K562 (cell line): ENCODE data around the gene DNAJB13.

Source experiments
- CHD4 ChIP-seq: fragments of 200-600 bp; sonication (generic); IDR thresholded peaks from 3 replicates; pipeline ENCODE4 v1.6.1; 2012; ENCODE audit warnings: low read depth, mild to moderate bottlenecking, mixed read lengths, low read length, inconsistent platforms; ENCODE audit not compliant: insufficient read depth, insufficient replicate concordance, poor library complexity, severe bottlenecking
- FOXM1 ChIP-seq, 2 experiments: fragments of 450-650 bp in 1 of 2; sonication (generic) in 1 of 2; formaldehyde crosslinking in 1 of 2; IDR thresholded peaks; 2 replicates each; pipeline versions ENCODE4 v1.6.1 to v1.9.0; 2017 to 2022; ENCODE audit warnings: low read depth in 2 of 2, mild to moderate bottlenecking in 2 of 2, missing genetic modification reagents in 1 of 2, moderate library complexity in 1 of 2
- RCOR1 ChIP-seq, 2 experiments: IDR thresholded peaks; 2 replicates each; pipeline ENCODE4 v1.6.1; 2012; ENCODE audit warnings: low read depth in 2 of 2, low read length in 2 of 2, borderline replicate concordance in 1 of 2, improper control_type of control experiment in 1 of 2
- SMC3 ChIP-seq: conservative IDR thresholded peaks from 2 replicates; pipeline ENCODE4 v1.6.1; 2011; ENCODE audit warnings: low read depth, low read length, improper control_type of control experiment; ENCODE audit not compliant: insufficient read depth
- TBL1XR1 ChIP-seq, 2 experiments: IDR thresholded peaks; 2 replicates each; pipeline ENCODE4 v1.6.1; 2012; ENCODE audit warnings: improper control_type of control experiment in 2 of 2, low read length in 2 of 2, mild to moderate bottlenecking in 1 of 2
- TCF7L2 ChIP-seq: fragments of 150-350 bp; IDR thresholded peaks from 2 replicates; pipeline ENCODE4 v1.6.1; 2016; ENCODE audit warnings: low read depth, mild to moderate bottlenecking, low read length, moderate library complexity
- TF ChIP-seq, protein P1 (sequence below): IDR thresholded peaks from 2 replicates; pipeline ENCODE4 v1.6.1; 2011; ENCODE audit warnings: borderline replicate concordance, low read depth, mild to moderate bottlenecking, moderate library complexity, low read length; ENCODE audit not compliant: insufficient read depth, poor library complexity, severe bottlenecking

DNA sequence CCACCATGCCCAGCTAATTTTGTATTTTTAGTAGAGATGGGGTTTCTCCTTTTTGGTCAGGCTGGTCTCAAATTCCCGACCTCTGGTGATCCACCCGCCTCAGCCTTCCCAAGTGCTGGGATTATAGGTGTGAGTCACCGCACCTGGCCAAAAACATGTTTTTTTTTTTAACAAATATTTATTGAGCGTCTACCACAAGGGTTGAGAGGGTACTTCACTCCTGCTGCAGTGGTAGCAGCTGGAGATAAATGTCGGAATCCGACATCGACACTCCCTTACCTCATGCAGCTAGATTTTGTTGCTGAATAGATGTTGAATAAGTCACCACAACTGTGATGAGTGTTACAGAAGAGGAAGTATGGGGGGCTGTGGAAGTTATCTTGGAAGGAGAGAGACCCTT is 971 bp downstream of the DNAJB13 start:
- TF ChIP-seq RCOR1 (IDR thresholded peaks at IDR 0.05; ENCODE audit: borderline replicate concordance in 1 of 2, low read depth in 2 of 2, low read length in 2 of 2) (no peak), TBL1XR1 (IDR thresholded peaks at IDR 0.05; ENCODE audit: low read length in 2 of 2) (no peak), SMC3 (no peak), FOXM1 (IDR thresholded peaks at IDR 0.05; ENCODE audit: low read depth) (no peak), FOXM1 (CRISPR knock-in tag; IDR thresholded peaks at IDR 0.05; ENCODE audit: low read depth) (no peak), CHD4 (no peak), TCF7L2 (no peak)
- TF ChIP-seq, protein P1, sequence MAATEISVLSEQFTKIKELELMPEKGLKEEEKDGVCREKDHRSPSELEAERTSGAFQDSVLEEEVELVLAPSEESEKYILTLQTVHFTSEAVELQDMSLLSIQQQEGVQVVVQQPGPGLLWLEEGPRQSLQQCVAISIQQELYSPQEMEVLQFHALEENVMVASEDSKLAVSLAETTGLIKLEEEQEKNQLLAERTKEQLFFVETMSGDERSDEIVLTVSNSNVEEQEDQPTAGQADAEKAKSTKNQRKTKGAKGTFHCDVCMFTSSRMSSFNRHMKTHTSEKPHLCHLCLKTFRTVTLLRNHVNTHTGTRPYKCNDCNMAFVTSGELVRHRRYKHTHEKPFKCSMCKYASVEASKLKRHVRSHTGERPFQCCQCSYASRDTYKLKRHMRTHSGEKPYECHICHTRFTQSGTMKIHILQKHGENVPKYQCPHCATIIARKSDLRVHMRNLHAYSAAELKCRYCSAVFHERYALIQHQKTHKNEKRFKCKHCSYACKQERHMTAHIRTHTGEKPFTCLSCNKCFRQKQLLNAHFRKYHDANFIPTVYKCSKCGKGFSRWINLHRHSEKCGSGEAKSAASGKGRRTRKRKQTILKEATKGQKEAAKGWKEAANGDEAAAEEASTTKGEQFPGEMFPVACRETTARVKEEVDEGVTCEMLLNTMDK: no peak
